Stimulated activated CD4-positive, alpha-beta T cell treated with anti-CD3 and anti-CD28 coated beads, Interleukin-15, amount 100 ng/mL, for 48 hours (primary cell): ENCODE results near the gene GSTM5.
"Not testable (repeated sequence)": the region's sequence is repeated elsewhere in the genome, so short reads cannot be mapped to it uniquely, and the experiment has no call there.

Experiments
- DNase-seq, 2 donors: peaks; one replicate each; pipeline ENCODE4 v3.0.0-alpha.2; 2020; ENCODE audit warnings: low read depth in 2 of 2

The GSTM5 gene

GRCh38 chr1:109761227-109762038 is 49.4 kb downstream of the GSTM5 start:
- DNase-seq, result no peak

- DNase-seq, result no peak
Observed at GRCh38 chr1:109762039-109762585, 50.1 kb downstream of the GSTM5 start.

GRCh38 chr1:109762821-109763645 is 51.0 kb downstream of the GSTM5 start:
- DNase-seq, result no peak

GRCh38 chr1:109763646-109764415 is 51.8 kb downstream of the GSTM5 start, which contains the start of gene EPS8L3:
EPS8L3 (minus strand) TSS chr1:109763923; CDS start chr1:109761749, 2,174 bp downstream.
- DNase-seq, result no peak

- no peak for DNase-seq
Observed at GRCh38 chr1:109764561-109765482, 52.8 kb downstream of the GSTM5 start.

- no peak for DNase-seq
Observed at GRCh38 chr1:109765483-109765815, 53.4 kb downstream of the GSTM5 start.

- no peak for DNase-seq
Observed at GRCh38 chr1:109765896-109766615, 54.0 kb downstream of the GSTM5 start.

- not testable (repeated sequence) for DNase-seq
Observed at GRCh38 chr1:109766991-109767636, 55.1 kb downstream of the GSTM5 start.
